Stimulated activated memory B cell treated with anti-CD40 and anti-IgM and Interleukin-4, amounts not matched to agents 10 μg/mL and 1 μg/mL and 100 μg/mL, for 72 hours (primary cell): ENCODE data around the gene PTGDR.
A peak's percentile ranks its signal among the peaks of the same experiment; 100 is the strongest.

ENCODE experiments used
- ATAC-seq: fragments of 150-1000 bp; cut with Tn5 transposase; 2 replicates; pipeline ENCODE4 v1.10.0; 2021
- H3K27ac Mint-ChIP-seq: one replicate; pipeline ENCODE4 v1.8.0; 2022; ENCODE audit warnings: mild to moderate bottlenecking, mixed read lengths
- H3K27me3 Mint-ChIP-seq: one replicate; pipeline ENCODE4 v1.8.0; 2022; ENCODE audit warnings: mixed read lengths
- H3K36me3 Mint-ChIP-seq: one replicate; pipeline ENCODE4 v1.8.0; 2022; ENCODE audit warnings: mixed read lengths
- H3K4me1 Mint-ChIP-seq: one replicate; pipeline ENCODE4 v1.8.0; 2022; ENCODE audit warnings: mixed read lengths
- H3K4me3 Mint-ChIP-seq: one replicate; pipeline ENCODE4 v1.8.0; 2022; ENCODE audit warnings: mild to moderate bottlenecking, moderate library complexity, mixed read lengths
- H3K9me3 Mint-ChIP-seq: one replicate; pipeline ENCODE4 v1.8.0; 2022; ENCODE audit warnings: mixed read lengths

Gene PTGDR

GRCh38 chr14:52267501-52268278 is at the start of gene PTGDR:
TSS of gene PTGDR (plus strand) at chr14:52267698. CDS start at chr14:52267815, 117 bp downstream.
- Mint-ChIP-seq H3K4me3 (peak within 1 kb of the TSS; percentile 16), H3K4me1 (peaks cover 26% of the 10 kb centered on the region), H3K27me3 (peaks cover 40% of the 10 kb centered on the region), H3K9me3 (no peaks in the 10 kb centered on the region), H3K27ac (no peak within 1 kb of the TSS), H3K36me3 (no peaks in the 10 kb centered on the region)
- ATAC-seq, result peak; percentile 27

- ATAC-seq, result peak; percentile 57
- no peak overlapping the region for H3K27ac Mint-ChIP-seq
- no peaks in the 10 kb centered on the region for H3K27me3 Mint-ChIP-seq
- H3K9me3 Mint-ChIP-seq, result no peaks in the 10 kb centered on the region
- no peak overlapping the region for H3K4me3 Mint-ChIP-seq
- H3K36me3 Mint-ChIP-seq, result no peaks in the 10 kb centered on the region
- peaks cover 21% of the 10 kb centered on the region for H3K4me1 Mint-ChIP-seq
Measured at GRCh38 chr14:52219488-52220084, 47.9 kb upstream of the PTGDR start.

- Mint-ChIP-seq H3K4me1 (peaks cover 21% of the 10 kb centered on the region), H3K36me3 (no peaks in the 10 kb centered on the region), H3K9me3 (no peaks in the 10 kb centered on the region), H3K27me3 (no peaks in the 10 kb centered on the region), H3K4me3 (peak overlapping the region; percentile 82), H3K27ac (peak overlapping the region; percentile 84)
- ATAC-seq, result no peak
Measured at GRCh38 chr14:52220924-52221811, 46.3 kb upstream of the PTGDR start.

GRCh38 chr14:52222901-52223300 is 44.6 kb upstream of the PTGDR start:
- Mint-ChIP-seq H3K27me3 (no peaks in the 10 kb centered on the region), H3K4me1 (peaks cover 21% of the 10 kb centered on the region), H3K27ac (no peak overlapping the region), H3K9me3 (no peaks in the 10 kb centered on the region), H3K4me3 (no peak overlapping the region), H3K36me3 (no peaks in the 10 kb centered on the region)
- no peak for ATAC-seq

GRCh38 chr14:52227619-52228222 is 39.8 kb upstream of the PTGDR start:
- H3K36me3 Mint-ChIP-seq, result no peaks in the 10 kb centered on the region
- H3K9me3 Mint-ChIP-seq, result no peaks in the 10 kb centered on the region
- H3K4me3 Mint-ChIP-seq, result no peak overlapping the region
- no peaks in the 10 kb centered on the region for H3K27me3 Mint-ChIP-seq
- H3K4me1 Mint-ChIP-seq, result peaks cover 12% of the 10 kb centered on the region
- H3K27ac Mint-ChIP-seq, result no peak overlapping the region
- no peak for ATAC-seq

- ATAC-seq, result no peak
- no peaks in the 10 kb centered on the region for H3K36me3 Mint-ChIP-seq
- H3K4me1 Mint-ChIP-seq, result peaks cover 21% of the 10 kb centered on the region
- H3K9me3 Mint-ChIP-seq, result no peaks in the 10 kb centered on the region
- H3K27me3 Mint-ChIP-seq, result peaks cover 11% of the 10 kb centered on the region
- no peak overlapping the region for H3K27ac Mint-ChIP-seq
- no peak overlapping the region for H3K4me3 Mint-ChIP-seq
Measured at GRCh38 chr14:52233693-52234092, 33.8 kb upstream of the PTGDR start.

- Mint-ChIP-seq H3K27ac (no peak overlapping the region), H3K27me3 (peaks cover 22% of the 10 kb centered on the region), H3K4me1 (peaks cover 18% of the 10 kb centered on the region), H3K36me3 (no peaks in the 10 kb centered on the region), H3K9me3 (no peaks in the 10 kb centered on the region), H3K4me3 (no peak overlapping the region)
- ATAC-seq, result peak; percentile 34
Measured at GRCh38 chr14:52235434-52235833, 32.1 kb upstream of the PTGDR start.

GRCh38 chr14:52235866-52236510 is 31.5 kb upstream of the PTGDR start:
- Mint-ChIP-seq H3K27me3 (peaks cover 22% of the 10 kb centered on the region), H3K9me3 (no peaks in the 10 kb centered on the region), H3K4me3 (no peak overlapping the region), H3K4me1 (peaks cover 20% of the 10 kb centered on the region), H3K36me3 (no peaks in the 10 kb centered on the region), H3K27ac (no peak overlapping the region)
- ATAC-seq, result no peak

- peaks cover 22% of the 10 kb centered on the region for H3K4me1 Mint-ChIP-seq
- ATAC-seq, result no peak
- no peak overlapping the region for H3K4me3 Mint-ChIP-seq
- H3K36me3 Mint-ChIP-seq, result no peaks in the 10 kb centered on the region
- H3K27ac Mint-ChIP-seq, result no peak overlapping the region
- H3K9me3 Mint-ChIP-seq, result no peaks in the 10 kb centered on the region
- H3K27me3 Mint-ChIP-seq, result peaks cover 22% of the 10 kb centered on the region
Measured at GRCh38 chr14:52238682-52239081, 28.8 kb upstream of the PTGDR start.

- no peak overlapping the region for H3K27ac Mint-ChIP-seq
Measured at GRCh38 chr14:52240623-52241022, 26.9 kb upstream of the PTGDR start.

GRCh38 chr14:52241087-52241793 is 26.3 kb upstream of the PTGDR start:
- H3K9me3 Mint-ChIP-seq, result no peaks in the 10 kb centered on the region
- peak; percentile 62 for ATAC-seq
- H3K36me3 Mint-ChIP-seq, result no peaks in the 10 kb centered on the region
- H3K27me3 Mint-ChIP-seq, result peaks cover 23% of the 10 kb centered on the region
- peaks cover 31% of the 10 kb centered on the region for H3K4me1 Mint-ChIP-seq
- H3K4me3 Mint-ChIP-seq, result no peak overlapping the region
- no peak overlapping the region for H3K27ac Mint-ChIP-seq

More at GRCh38 chr14:52240623-52241022, 26.9 kb upstream of the PTGDR start:
- Mint-ChIP-seq H3K9me3 (no peaks in the 10 kb centered on the region), H3K4me3 (no peak overlapping the region), H3K27me3 (peaks cover 22% of the 10 kb centered on the region), H3K36me3 (no peaks in the 10 kb centered on the region), H3K4me1 (peaks cover 33% of the 10 kb centered on the region)
- ATAC-seq, result no peak

- Mint-ChIP-seq H3K36me3 (no peaks in the 10 kb centered on the region), H3K4me1 (peaks cover 37% of the 10 kb centered on the region), H3K9me3 (peaks cover 4% of the 10 kb centered on the region), H3K4me3 (no peak overlapping the region), H3K27ac (no peak overlapping the region), H3K27me3 (peaks cover 25% of the 10 kb centered on the region)
- ATAC-seq, result peak; percentile 69
Measured at GRCh38 chr14:52244328-52244727, 23.2 kb upstream of the PTGDR start.

GRCh38 chr14:52244997-52245396 is 22.5 kb upstream of the PTGDR start:
- Mint-ChIP-seq H3K36me3 (no peaks in the 10 kb centered on the region), H3K4me1 (peaks cover 33% of the 10 kb centered on the region), H3K27ac (no peak overlapping the region), H3K9me3 (peaks cover 4% of the 10 kb centered on the region), H3K27me3 (peaks cover 19% of the 10 kb centered on the region), H3K4me3 (no peak overlapping the region)
- ATAC-seq, result peak; percentile 56

GRCh38 chr14:52248057-52248456 is 19.4 kb upstream of the PTGDR start:
- H3K27ac Mint-ChIP-seq, result no peak overlapping the region
- no peak for ATAC-seq
- H3K9me3 Mint-ChIP-seq, result peaks cover 4% of the 10 kb centered on the region
- no peaks in the 10 kb centered on the region for H3K36me3 Mint-ChIP-seq
- peaks cover 23% of the 10 kb centered on the region for H3K4me1 Mint-ChIP-seq
- H3K27me3 Mint-ChIP-seq, result peaks cover 26% of the 10 kb centered on the region
- H3K4me3 Mint-ChIP-seq, result no peak overlapping the region
